Measurements from ENCODE around the gene OGFOD1.

The OGFOD1 gene

GRCh38 chr16:56450986-56451752 lies at the start of gene OGFOD1, which contains the start of gene NUDT21:
Gene OGFOD1, plus strand, starts transcription at chr16:56451554. Its CDS starts 59 bp downstream, at chr16:56451613.
Gene NUDT21, minus strand, starts transcription at chr16:56451332. Its CDS starts 130 bp downstream, at chr16:56451202.
- Histone ChIP-seq H3K4me1 (peaks cover 25 to 41% (median 34%) of the 10 kb centered on the region in 10 experiments), H3K4me3 (peak within 1 kb of the TSS; percentile 82 to 97 (median 88)), H3K9me3 (replicated peaks in 1 of 11) (no peaks in the 10 kb centered on the region), H3K9ac (peak within 1 kb of the TSS; percentile 79 to 93 (median 90)), H3K36me3 (peaks cover 46 to 61% (median 49%) of the 10 kb centered on the region in 11 experiments), H3K4me2 (peak within 1 kb of the TSS; percentile 88 to 98 (median 95)), H4K20me1 (peaks cover 0 to 65% (median 40%) of the 10 kb centered on the region in 11 experiments; a peak in 20 of 22 replicates), H3K27ac (peak within 1 kb of the TSS; percentile 55 to 89 (median 84)), H3K27me3 (no peaks in the 10 kb centered on the region)
- TF ChIP-seq Cebpa-rat (IDR thresholded peaks at IDR 0.05), result no peak

- H3K36me3 ChIP-seq, result peaks cover 76 to 87% (median 85%) of the 10 kb centered on the region in 11 experiments
- TF ChIP-seq Cebpa-rat (IDR thresholded peaks at IDR 0.05), result no peak
Measured at GRCh38 chr16:56405977-56406672, 45.2 kb upstream of the OGFOD1 start.

GRCh38 chr16:56408379-56409098 lies 42.8 kb upstream of the OGFOD1 start:
- Histone ChIP-seq H3K4me3 (no peak overlapping the region), H3K9ac (no peak overlapping the region), H3K9me3 (replicated peaks in 1 of 11) (no peaks in the 10 kb centered on the region), H3K27me3 (no peaks in the 10 kb centered on the region), H4K20me1 (peaks cover 0 to 35% (median 11%) of the 10 kb centered on the region in 11 experiments; a peak in 10 of 22 replicates), H3K4me1 (peaks cover 0 to 4% (median 0%) of the 10 kb centered on the region in 10 experiments; a peak in 1 of 20 replicates), H3K36me3 (peaks cover 80 to 88% (median 85%) of the 10 kb centered on the region in 11 experiments), H3K4me2 (no peak overlapping the region), H3K27ac (no peak overlapping the region)
- no peak for TF ChIP-seq Cebpa-rat (IDR thresholded peaks at IDR 0.05)

More at GRCh38 chr16:56405977-56406672, 45.2 kb upstream of the OGFOD1 start:
- H3K9me3 ChIP-seq (replicated peaks in 1 of 11), result no peaks in the 10 kb centered on the region
- no peak overlapping the region for H3K4me3 ChIP-seq
- H3K9ac ChIP-seq, result no peak overlapping the region
- H3K27ac ChIP-seq, result no peak overlapping the region
- no peaks in the 10 kb centered on the region for H3K27me3 ChIP-seq
- H4K20me1 ChIP-seq, result peaks cover 0 to 25% (median 12%) of the 10 kb centered on the region in 11 experiments; a peak in 10 of 22 replicates
- peaks cover 0 to 4% (median 0%) of the 10 kb centered on the region in 10 experiments; a peak in 1 of 20 replicates for H3K4me1 ChIP-seq
- no peak overlapping the region for H3K4me2 ChIP-seq

GRCh38 chr16:56409195-56409594 lies 42.2 kb upstream of the OGFOD1 start:
- H3K4me2 ChIP-seq, result no peak overlapping the region
- no peak overlapping the region for H3K27ac ChIP-seq
- H3K4me3 ChIP-seq, result no peak overlapping the region
- no peaks in the 10 kb centered on the region for H3K27me3 ChIP-seq
- no peak for TF ChIP-seq Cebpa-rat (IDR thresholded peaks at IDR 0.05)
- peaks cover 1 to 41% (median 14%) of the 10 kb centered on the region in 11 experiments; a peak in 15 of 22 replicates for H4K20me1 ChIP-seq
- H3K4me1 ChIP-seq, result peaks cover 0 to 4% (median 0%) of the 10 kb centered on the region in 10 experiments; a peak in 1 of 20 replicates
- no peaks in the 10 kb centered on the region for H3K9me3 ChIP-seq (replicated peaks in 1 of 11)
- H3K9ac ChIP-seq, result no peak overlapping the region
- peaks cover 79 to 88% (median 85%) of the 10 kb centered on the region in 11 experiments for H3K36me3 ChIP-seq

- TF ChIP-seq Cebpa-rat (IDR thresholded peaks at IDR 0.05), result no peak
- Histone ChIP-seq H3K4me1 (peaks cover 7 to 18% (median 11%) of the 10 kb centered on the region in 10 experiments; a peak in 19 of 20 replicates), H4K20me1 (peaks cover 9 to 61% (median 33%) of the 10 kb centered on the region in 11 experiments; a peak in 18 of 22 replicates), H3K9me3 (replicated peaks in 1 of 11) (no peaks in the 10 kb centered on the region), H3K4me2 (no peak overlapping the region), H3K27me3 (no peaks in the 10 kb centered on the region), H3K36me3 (peaks cover 64 to 78% (median 74%) of the 10 kb centered on the region in 11 experiments), H3K4me3 (no peak overlapping the region), H3K27ac (no peak overlapping the region), H3K9ac (no peak overlapping the region)
Measured at GRCh38 chr16:56411123-56411522, 40.2 kb upstream of the OGFOD1 start.

GRCh38 chr16:56411624-56412023 lies 39.7 kb upstream of the OGFOD1 start:
- Histone ChIP-seq H3K4me1 (peaks cover 11 to 23% (median 15%) of the 10 kb centered on the region in 10 experiments; a peak in 18 of 20 replicates), H3K9me3 (replicated peaks in 1 of 11) (no peaks in the 10 kb centered on the region), H3K4me3 (no peak overlapping the region), H4K20me1 (peaks cover 13 to 66% (median 37%) of the 10 kb centered on the region in 11 experiments; a peak in 18 of 22 replicates), H3K9ac (no peak overlapping the region), H3K27me3 (no peaks in the 10 kb centered on the region), H3K36me3 (peaks cover 64 to 78% (median 74%) of the 10 kb centered on the region in 11 experiments), H3K4me2 (no peak overlapping the region), H3K27ac (no peak overlapping the region)
- no peak for TF ChIP-seq Cebpa-rat (IDR thresholded peaks at IDR 0.05)

- Histone ChIP-seq H3K4me3 (no peak overlapping the region), H3K4me2 (no peak overlapping the region), H3K4me1 (peaks cover 11 to 29% (median 15%) of the 10 kb centered on the region in 10 experiments; a peak in 18 of 20 replicates), H4K20me1 (peaks cover 16 to 78% (median 45%) of the 10 kb centered on the region in 11 experiments; a peak in 19 of 22 replicates), H3K9ac (no peak overlapping the region), H3K27me3 (no peaks in the 10 kb centered on the region), H3K36me3 (peaks cover 52 to 76% (median 61%) of the 10 kb centered on the region in 11 experiments), H3K9me3 (replicated peaks in 1 of 11) (no peaks in the 10 kb centered on the region), H3K27ac (no peak overlapping the region)
- no peak for TF ChIP-seq Cebpa-rat (IDR thresholded peaks at IDR 0.05)
Measured at GRCh38 chr16:56413381-56413780, 38.0 kb upstream of the OGFOD1 start.

GRCh38 chr16:56414366-56414765 lies 37.0 kb upstream of the OGFOD1 start:
- TF ChIP-seq Cebpa-rat (IDR thresholded peaks at IDR 0.05), result no peak

More at GRCh38 chr16:56414366-56414765, 37.0 kb upstream of the OGFOD1 start:
- Histone ChIP-seq H3K4me3 (no peak overlapping the region), H3K9ac (no peak overlapping the region), H3K27ac (no peak overlapping the region), H4K20me1 (peaks cover 19 to 83% (median 42%) of the 10 kb centered on the region in 11 experiments; a peak in 18 of 22 replicates), H3K36me3 (peaks cover 43 to 68% (median 51%) of the 10 kb centered on the region in 11 experiments), H3K9me3 (replicated peaks in 1 of 11) (no peaks in the 10 kb centered on the region), H3K4me2 (no peak overlapping the region), H3K27me3 (no peaks in the 10 kb centered on the region), H3K4me1 (peaks cover 11 to 29% (median 15%) of the 10 kb centered on the region in 10 experiments; a peak in 18 of 20 replicates)
